Measurements from ENCODE around the gene NFKBIB. TPM values are rescaled to one million over a fixed set of nuclear protein-coding genes. Genes with fewer than 3 reads are reported as not detected.

Gene NFKBIB
- total RNA-seq, 1 experiment from 2014 or later = 33.8 TPM

- H3K27ac ChIP-seq (ENCODE audit: insufficient read length, low read depth, low read length) = no peak overlapping the region
- H2BK120ac ChIP-seq (ENCODE audit: low read depth, low read length, poor library complexity, severe bottlenecking) = no peak overlapping the region
- H2AFZ ChIP-seq (ENCODE audit: low read length) = no peak overlapping the region
- no peak overlapping the region for H2BK5ac ChIP-seq (ENCODE audit: insufficient read length, low read length)
- WGBS (ENCODE audit: extremely low coverage, insufficient read length, low lambda C conversion rate) = no CpG with 5 or more reads among the region's 9 CpGs
- no peak overlapping the region for H3T11ph ChIP-seq (ENCODE audit: low read length)
- H2AK5ac ChIP-seq (ENCODE audit: insufficient read length, low read length) = no peak overlapping the region
- TF ChIP-seq, protein P1, sequence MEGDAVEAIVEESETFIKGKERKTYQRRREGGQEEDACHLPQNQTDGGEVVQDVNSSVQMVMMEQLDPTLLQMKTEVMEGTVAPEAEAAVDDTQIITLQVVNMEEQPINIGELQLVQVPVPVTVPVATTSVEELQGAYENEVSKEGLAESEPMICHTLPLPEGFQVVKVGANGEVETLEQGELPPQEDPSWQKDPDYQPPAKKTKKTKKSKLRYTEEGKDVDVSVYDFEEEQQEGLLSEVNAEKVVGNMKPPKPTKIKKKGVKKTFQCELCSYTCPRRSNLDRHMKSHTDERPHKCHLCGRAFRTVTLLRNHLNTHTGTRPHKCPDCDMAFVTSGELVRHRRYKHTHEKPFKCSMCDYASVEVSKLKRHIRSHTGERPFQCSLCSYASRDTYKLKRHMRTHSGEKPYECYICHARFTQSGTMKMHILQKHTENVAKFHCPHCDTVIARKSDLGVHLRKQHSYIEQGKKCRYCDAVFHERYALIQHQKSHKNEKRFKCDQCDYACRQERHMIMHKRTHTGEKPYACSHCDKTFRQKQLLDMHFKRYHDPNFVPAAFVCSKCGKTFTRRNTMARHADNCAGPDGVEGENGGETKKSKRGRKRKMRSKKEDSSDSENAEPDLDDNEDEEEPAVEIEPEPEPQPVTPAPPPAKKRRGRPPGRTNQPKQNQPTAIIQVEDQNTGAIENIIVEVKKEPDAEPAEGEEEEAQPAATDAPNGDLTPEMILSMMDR (conservative IDR thresholded peaks at IDR 0.05) = no peak
- H3K9ac ChIP-seq (ENCODE audit: extremely low read depth, insufficient read length, low read length) = no peak overlapping the region
- DNase-seq = no peak
- H3K79me2 ChIP-seq (ENCODE audit: insufficient read depth, low read length) = no peaks in the 10 kb centered on the region
- no peak overlapping the region for H3K23ac ChIP-seq (ENCODE audit: insufficient read length, low read depth, low read length)
- no peak overlapping the region for H3K4ac ChIP-seq (ENCODE audit: low read depth, low read length)
- H3K9me3 ChIP-seq (ENCODE audit: control insufficient read depth, low read depth, low read length) = no peaks in the 10 kb centered on the region
- Mint-ChIP-seq H3K4me3 (no peak overlapping the region), H3K4me1 (peaks cover 12% of the 10 kb centered on the region in 2 experiments), H3K27me3 (ENCODE audit: low read depth) (peaks cover 15% of the 10 kb centered on the region), H3K27ac (peak overlapping the region in 1 of 3 experiments; percentile 4; a peak in 2 of 7 replicates), H3K36me3 (ENCODE audit: insufficient read depth in 1 of 3, low read depth in 3 of 3) (no peaks in the 10 kb centered on the region), H3K9me3 (no peaks in the 10 kb centered on the region)
- H4K91ac ChIP-seq (ENCODE audit: insufficient read length, low read depth, low read length) = no peak overlapping the region
- H4K8ac ChIP-seq (replicated peaks; ENCODE audit: insufficient read length, low read depth, low read length) = no peak overlapping the region
- H3K4me2 ChIP-seq (ENCODE audit: insufficient read depth, insufficient read length, low read length) = no peak overlapping the region
- no peak overlapping the region for H3K18ac ChIP-seq (ENCODE audit: insufficient read length, low read depth, low read length)
- H4K20me1 ChIP-seq (ENCODE audit: control insufficient read depth, insufficient read depth, insufficient read length) = no peaks in the 10 kb centered on the region
- no peaks in the 10 kb centered on the region for H3K23me2 ChIP-seq (ENCODE audit: insufficient read length, low read depth, low read length, poor library complexity, severe bottlenecking)
- H2BK15ac ChIP-seq (ENCODE audit: low read depth, low read length) = no peak overlapping the region
- no peak overlapping the region for H4K5ac ChIP-seq (ENCODE audit: insufficient read length, low read depth, low read length)
- no peak overlapping the region for H3K56ac ChIP-seq (ENCODE audit: insufficient read length, low read depth, low read length)
- peaks cover 2% of the 10 kb centered on the region; the same call in 1 of the 2 replicates for H3K4me1 ChIP-seq (ENCODE audit: insufficient read depth, low read length)
- H3K27me3 ChIP-seq (ENCODE audit: insufficient read depth, low read length) = no peaks in the 10 kb centered on the region
- H3K79me1 ChIP-seq (ENCODE audit: insufficient read depth, low read depth, low read length, poor library complexity, severe bottlenecking) = no peaks in the 10 kb centered on the region
- H3K14ac ChIP-seq (ENCODE audit: insufficient read depth, low read length) = no peak overlapping the region
- H2BK12ac ChIP-seq (ENCODE audit: insufficient read length, low read depth, low read length) = no peak overlapping the region
- H2BK20ac ChIP-seq (ENCODE audit: low read depth, low read length, poor library complexity, severe bottlenecking) = no peak overlapping the region
Measured at GRCh38 chr19:38894968-38895367, 4.8 kb upstream of the NFKBIB start.
